ACC112 (cell line): Measurements from ENCODE around the gene APC2.
A peak's percentile ranks its signal among the peaks of the same experiment; 100 is the strongest.

Experiments used
- H2AFZ ChIP-seq: fragments of 200-600 bp; sonication (generic); one replicate; pipeline ENCODE4 v1.6.0; 2017; ENCODE audit warnings: antibody characterized with exemption, low read length; ENCODE audit not compliant: unreplicated experiment
- H3K27ac ChIP-seq: fragments of 200-600 bp; sonication (generic); 2 replicates; pipeline ENCODE4 v1.5.1; 2014; ENCODE audit warnings: low read depth, mild to moderate bottlenecking, antibody characterized with exemption, low read length, moderate library complexity
- H3K27me3 ChIP-seq: fragments of 200-600 bp; sonication (generic); 2 replicates; pipeline ENCODE4 v1.6.1; 2014; ENCODE audit warnings: mild to moderate bottlenecking, antibody characterized with exemption, low read length, moderate library complexity, mixed read lengths; ENCODE audit not compliant: insufficient read depth
- H3K36me3 ChIP-seq: fragments of 200-600 bp; sonication (generic); 2 replicates; pipeline ENCODE4 v1.6.1; 2016; ENCODE audit warnings: mild to moderate bottlenecking, antibody characterized with exemption, low read length, moderate library complexity, mixed read lengths; ENCODE audit not compliant: insufficient read depth
- H3K4me1 ChIP-seq: fragments of 200-600 bp; sonication (generic); one replicate; pipeline ENCODE4 v1.6.1; 2016; ENCODE audit warnings: low read length, mixed read lengths; ENCODE audit not compliant: insufficient read depth, unreplicated experiment, control insufficient read depth
- H3K4me3 ChIP-seq: fragments of 200-600 bp; sonication (generic); 2 replicates; pipeline ENCODE4 v1.5.1; 2014; ENCODE audit warnings: mild to moderate bottlenecking, low read depth, low read length
- H3K79me2 ChIP-seq: fragments of 200-600 bp; sonication (generic); one replicate; pipeline ENCODE4 v1.6.0; 2016; ENCODE audit warnings: low read length; ENCODE audit not compliant: control insufficient read depth, unreplicated experiment, insufficient read depth

Gene APC2

DNA sequence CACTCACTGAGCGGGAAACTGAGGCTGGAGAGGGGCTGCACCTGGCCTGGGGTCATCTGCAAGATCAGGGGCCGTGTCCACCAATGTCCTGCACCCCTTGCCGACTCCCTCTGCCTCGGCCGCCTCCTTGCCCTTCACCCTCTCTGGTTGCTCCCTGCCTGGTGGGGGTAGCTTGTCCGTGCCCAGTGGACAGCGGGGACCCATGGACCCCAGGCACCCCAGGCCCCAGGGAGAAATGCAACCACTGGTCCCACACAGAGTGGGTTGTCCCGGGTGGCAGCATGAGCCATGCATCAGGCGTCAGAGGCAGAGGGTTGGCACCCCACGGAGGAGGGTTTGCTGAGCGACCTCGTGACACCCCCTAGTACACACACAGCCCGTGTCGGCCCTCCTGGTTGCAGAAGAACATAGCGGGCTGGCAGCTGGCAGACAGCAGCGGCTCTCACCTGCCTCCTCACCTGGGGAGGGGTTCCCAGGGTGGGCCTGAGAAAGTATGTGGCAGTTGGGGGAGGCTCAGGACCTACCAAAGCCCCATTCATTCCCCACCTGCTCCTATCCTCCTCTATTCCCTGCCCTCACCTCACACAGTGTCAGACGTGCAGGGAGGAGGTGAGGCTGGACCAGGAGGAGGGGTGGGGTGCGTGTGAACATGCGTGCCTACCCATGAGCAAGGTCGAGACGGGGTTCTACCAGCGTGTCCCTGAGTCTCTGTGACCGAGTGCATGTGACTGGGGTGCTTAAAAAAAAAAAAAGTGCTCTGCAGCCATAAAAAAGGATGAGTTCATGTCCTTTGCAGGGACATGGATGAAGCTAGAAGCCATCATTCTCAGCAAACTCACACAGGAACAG is 54.2 kb downstream of the APC2 start:
- no peaks in the 10 kb centered on the region for H3K4me1 ChIP-seq
- no peak overlapping the region for H3K27ac ChIP-seq
- no peaks in the 10 kb centered on the region for H3K79me2 ChIP-seq
- H3K4me3 ChIP-seq: no peak overlapping the region
- no peaks in the 10 kb centered on the region for H3K27me3 ChIP-seq
- no peaks in the 10 kb centered on the region for H3K36me3 ChIP-seq
- H2AFZ ChIP-seq: no peak overlapping the region

DNA sequence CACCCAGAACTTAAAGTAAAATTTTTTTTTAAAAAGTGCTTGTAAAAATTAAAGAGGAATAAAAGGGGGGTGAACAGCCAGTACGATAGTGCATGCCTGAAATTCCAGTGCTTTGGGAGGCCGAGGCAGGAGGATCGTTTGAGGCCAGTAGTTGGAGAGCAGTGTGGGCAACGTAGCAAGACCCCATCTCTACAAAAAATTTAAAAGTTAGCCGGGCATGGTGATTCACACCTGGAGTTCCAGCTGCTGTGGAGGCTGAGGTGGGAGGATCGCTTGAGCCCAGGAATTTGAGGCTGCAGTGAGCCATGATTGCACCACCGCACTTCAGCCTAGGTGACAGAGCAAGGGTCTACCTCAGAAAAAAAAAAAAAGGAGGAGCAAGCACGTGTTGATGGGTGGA is 55.1 kb downstream of the APC2 start:
- H3K79me2 ChIP-seq: no peaks in the 10 kb centered on the region
- no peaks in the 10 kb centered on the region for H3K36me3 ChIP-seq
- H3K4me3 ChIP-seq: no peak overlapping the region
- no peaks in the 10 kb centered on the region for H3K4me1 ChIP-seq
- no peak overlapping the region for H2AFZ ChIP-seq
- no peak overlapping the region for H3K27ac ChIP-seq
- H3K27me3 ChIP-seq: no peaks in the 10 kb centered on the region

DNA sequence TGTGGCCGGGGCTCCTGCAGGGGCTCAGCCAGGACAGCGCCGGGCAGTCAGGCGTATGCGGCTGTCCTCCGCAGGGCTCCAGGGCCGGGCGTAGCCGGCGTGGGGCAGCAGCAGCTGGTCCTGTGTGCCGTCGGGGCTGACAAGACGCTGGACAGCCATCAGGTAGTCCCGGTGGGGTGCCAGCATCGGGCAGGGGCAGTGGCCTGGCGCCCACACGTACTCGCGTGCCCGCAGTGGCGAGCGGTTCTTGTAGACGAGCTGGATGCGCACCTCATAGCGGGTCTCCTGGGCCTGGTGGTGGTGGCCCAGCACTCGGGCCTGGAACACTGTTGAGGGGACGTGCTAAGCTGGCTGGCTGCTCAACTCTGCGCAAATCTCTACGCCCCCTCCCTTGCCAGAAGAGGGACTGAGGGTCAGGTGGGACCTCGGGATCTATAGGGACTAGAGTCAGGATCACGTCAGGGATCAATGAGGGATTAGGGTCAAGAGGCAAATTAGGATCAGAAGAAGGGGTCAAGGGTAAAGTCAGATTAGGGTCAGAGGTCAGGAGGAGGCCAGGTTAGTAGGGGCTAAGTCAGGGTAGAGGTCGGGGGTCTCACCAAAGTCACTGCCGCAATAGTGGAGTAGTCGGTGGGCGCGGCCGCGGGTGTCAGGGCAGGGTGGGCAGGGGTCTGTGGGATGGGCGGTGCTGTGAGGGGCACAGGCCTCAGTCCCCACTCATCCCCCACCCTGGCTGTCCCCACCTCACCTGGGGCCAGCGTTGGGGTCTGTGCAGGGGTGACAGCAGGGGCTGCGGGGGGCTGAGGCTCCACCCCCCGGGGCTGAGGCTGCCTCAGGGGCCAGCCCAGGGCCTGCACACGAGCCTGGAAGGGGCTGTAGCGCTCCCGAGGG is 56.3 kb downstream of the APC2 start:
- no peak overlapping the region for H2AFZ ChIP-seq
- no peak overlapping the region for H3K27ac ChIP-seq
- H3K4me3 ChIP-seq: no peak overlapping the region
- H3K27me3 ChIP-seq: no peaks in the 10 kb centered on the region
- H3K36me3 ChIP-seq: no peaks in the 10 kb centered on the region
- no peaks in the 10 kb centered on the region for H3K4me1 ChIP-seq
- H3K79me2 ChIP-seq: no peaks in the 10 kb centered on the region

DNA sequence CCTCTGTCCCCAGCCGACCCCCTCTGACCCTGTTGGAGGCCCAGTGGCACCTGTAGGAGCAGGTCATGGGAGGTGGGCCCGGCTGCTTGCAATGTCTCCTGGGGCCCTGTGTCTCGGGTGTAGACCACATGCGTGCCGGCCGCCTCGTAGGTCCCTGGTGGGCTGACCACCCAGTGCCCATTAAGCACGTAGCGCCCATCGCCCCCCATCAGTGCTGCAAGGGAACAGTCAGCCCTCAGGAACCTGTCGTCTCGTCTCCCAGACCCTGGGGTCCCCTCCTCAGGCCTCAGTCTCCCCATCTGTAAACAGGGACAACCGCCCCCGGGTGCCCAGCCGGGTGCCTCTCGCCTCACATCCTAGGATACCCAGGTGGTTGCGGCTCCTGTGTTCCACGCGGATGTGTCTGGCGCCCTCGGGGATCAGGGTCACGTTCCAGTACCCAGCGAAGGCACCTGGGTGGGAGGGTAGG is 57.3 kb downstream of the APC2 start:
- H3K36me3 ChIP-seq: no peaks in the 10 kb centered on the region
- H3K79me2 ChIP-seq: no peaks in the 10 kb centered on the region
- no peaks in the 10 kb centered on the region for H3K4me1 ChIP-seq
- H3K4me3 ChIP-seq: peak overlapping the region; percentile 77; the same call in 1 of the 2 replicates
- peak overlapping the region; percentile 74; the same call in 1 of the 2 replicates for H3K27ac ChIP-seq
- no peak overlapping the region for H2AFZ ChIP-seq
- no peaks in the 10 kb centered on the region for H3K27me3 ChIP-seq

DNA sequence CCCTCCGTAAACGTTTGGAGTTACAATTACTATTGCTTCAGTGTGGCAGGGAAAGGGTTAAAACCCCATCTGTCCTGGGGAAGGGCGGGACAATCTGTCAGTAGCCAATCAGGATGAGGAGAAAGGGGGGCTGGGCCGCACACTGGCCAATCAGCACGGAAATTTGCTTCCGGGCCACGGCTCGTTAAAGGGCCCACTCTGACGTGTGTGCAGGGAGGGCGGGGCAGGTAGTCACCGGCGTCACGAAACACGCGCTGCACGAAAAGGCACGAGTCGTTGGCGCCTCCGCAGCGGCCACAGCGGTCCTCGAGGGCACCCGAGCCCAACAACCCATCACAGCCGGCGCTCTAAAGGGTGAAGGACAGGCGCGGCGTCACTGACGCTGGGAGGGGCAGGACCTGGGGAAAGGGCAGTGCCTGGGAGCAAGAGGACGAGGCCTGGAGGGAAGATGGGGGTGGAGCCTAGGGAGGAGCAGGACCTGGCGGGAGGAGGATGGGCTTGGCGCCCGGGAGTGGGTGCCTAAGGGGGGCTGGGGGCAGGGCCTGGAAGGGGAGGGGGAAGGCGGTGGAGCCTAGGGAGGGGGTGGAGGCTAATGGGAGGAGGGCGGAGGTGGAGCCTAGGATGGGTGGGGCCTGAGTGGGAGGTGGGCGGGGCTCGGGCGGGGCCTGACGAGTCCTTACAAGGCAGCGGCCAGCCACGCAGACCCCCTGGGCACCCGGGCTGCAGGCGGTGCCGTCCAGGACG is 58.0 kb downstream of the APC2 start:
- Histone ChIP-seq H2AFZ (no peak overlapping the region), H3K27me3 (no peaks in the 10 kb centered on the region), H3K36me3 (no peaks in the 10 kb centered on the region), H3K4me3 (peak overlapping the region; percentile 77), H3K79me2 (no peaks in the 10 kb centered on the region), H3K27ac (peak overlapping the region; percentile 74), H3K4me1 (peaks cover 3% of the 10 kb centered on the region)

DNA sequence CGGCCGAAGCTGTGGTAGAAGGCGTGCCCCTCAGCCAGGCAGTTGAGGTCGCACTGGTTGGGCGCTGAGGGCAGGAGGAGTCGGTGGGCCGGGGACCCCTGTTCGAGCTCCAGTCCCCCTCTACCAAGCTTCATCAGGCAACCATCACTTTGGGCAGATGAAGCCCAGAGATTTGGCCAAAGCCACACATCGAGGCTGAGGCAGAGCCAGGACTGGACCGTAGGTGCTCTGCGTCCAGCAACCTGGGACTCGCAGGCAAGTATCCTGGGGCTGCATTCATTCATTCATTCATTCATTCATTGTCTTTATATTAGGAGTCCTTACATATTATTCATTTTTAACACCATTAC is 58.6 kb downstream of the APC2 start:
- Histone ChIP-seq H3K4me1 (peaks cover 3% of the 10 kb centered on the region), H3K4me3 (no peak overlapping the region), H3K36me3 (no peaks in the 10 kb centered on the region), H3K27me3 (no peaks in the 10 kb centered on the region), H2AFZ (no peak overlapping the region), H3K79me2 (no peaks in the 10 kb centered on the region), H3K27ac (no peak overlapping the region)

DNA sequence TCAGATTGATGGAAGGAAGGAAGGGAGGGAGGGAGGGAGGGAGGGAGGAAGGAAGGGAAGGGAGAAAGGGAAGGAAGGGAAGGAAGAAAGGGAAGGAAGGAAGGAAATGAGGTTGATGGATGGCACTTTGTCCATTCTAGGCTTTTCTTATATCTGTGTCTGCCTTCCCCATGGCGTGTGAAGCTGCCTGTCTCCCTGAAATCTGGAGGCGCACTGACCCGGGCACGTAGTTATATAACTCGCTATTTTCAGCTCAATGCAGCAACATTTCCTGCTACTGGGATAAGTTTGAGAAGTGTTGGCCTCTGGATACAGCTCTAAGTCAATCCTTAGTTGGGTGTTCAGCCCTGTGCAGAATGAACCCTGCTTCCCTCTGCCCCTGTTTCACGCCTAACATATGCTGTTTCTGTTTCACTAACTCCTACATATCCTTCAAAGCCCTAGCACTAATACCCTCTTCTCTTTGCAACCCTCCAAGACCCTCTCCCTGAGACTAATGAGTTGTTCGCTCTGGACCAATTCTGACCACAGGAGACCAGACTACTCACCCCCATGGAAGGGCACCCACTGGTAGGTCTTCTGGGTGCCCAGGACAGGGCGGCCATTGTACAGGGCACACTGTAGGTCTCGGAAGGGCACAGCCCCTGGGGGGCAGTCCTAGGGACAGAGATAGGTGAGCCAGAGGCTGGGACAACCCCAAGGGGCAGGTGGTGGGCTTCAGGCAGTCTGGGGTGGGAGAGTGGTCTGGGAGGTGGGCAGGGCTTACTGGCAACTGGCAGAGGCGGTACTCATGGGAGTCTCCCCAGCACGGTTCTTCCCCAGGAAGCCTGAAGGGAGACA is 59.9 kb downstream of the APC2 start:
- Histone ChIP-seq H3K4me3 (no peak overlapping the region), H3K79me2 (no peaks in the 10 kb centered on the region), H3K36me3 (no peaks in the 10 kb centered on the region), H3K27me3 (no peaks in the 10 kb centered on the region), H2AFZ (no peak overlapping the region), H3K27ac (no peak overlapping the region), H3K4me1 (peaks cover 3% of the 10 kb centered on the region)

DNA sequence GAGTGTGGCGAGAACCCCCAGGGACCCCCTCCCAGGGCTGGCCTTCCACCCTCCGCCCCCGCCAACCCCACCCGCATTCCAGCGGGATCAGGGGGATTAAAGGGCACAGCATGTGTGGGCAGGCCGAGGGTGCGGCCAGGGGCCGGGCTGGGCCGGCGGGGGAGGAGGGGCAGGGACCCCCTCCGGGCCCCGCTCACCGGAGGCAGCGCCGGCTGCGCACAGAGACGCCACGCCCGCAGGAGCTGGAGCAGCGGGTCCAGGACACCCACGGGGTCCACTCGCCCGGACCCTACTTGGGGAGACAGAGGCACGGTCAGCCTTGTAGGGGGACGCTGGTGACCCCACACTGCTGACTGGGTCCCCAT is 60.5 kb downstream of the APC2 start:
- H3K27ac ChIP-seq: no peak overlapping the region
- no peaks in the 10 kb centered on the region for H3K36me3 ChIP-seq
- H3K4me3 ChIP-seq: no peak overlapping the region
- no peak overlapping the region for H2AFZ ChIP-seq
- H3K27me3 ChIP-seq: no peaks in the 10 kb centered on the region
- H3K4me1 ChIP-seq: peaks cover 3% of the 10 kb centered on the region
- H3K79me2 ChIP-seq: no peaks in the 10 kb centered on the region

DNA sequence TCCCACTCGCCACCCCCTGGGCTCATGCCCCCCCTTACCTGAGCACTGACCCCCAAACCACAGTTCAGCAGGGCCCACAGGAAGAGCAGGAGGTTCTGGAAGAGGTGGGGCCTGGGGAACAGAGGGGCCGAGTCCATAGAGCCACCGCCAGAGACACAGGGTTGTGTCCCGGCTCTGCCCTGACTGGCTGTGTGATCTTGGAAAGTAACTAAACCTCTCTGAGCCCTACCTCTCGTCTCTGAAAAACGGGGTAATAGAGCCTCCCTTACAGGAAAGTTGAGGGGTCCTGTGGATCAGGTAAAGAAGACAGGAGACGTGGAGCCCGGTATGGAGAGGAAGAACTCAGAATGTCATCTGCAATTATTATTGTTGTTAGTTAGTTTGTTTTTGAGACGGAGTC is 60.9 kb downstream of the APC2 start:
- Histone ChIP-seq H3K27me3 (no peaks in the 10 kb centered on the region), H3K79me2 (no peaks in the 10 kb centered on the region), H2AFZ (no peak overlapping the region)

More for the DNA sequence above, 60.9 kb downstream of the APC2 start:
- H3K36me3 ChIP-seq: no peaks in the 10 kb centered on the region
- no peak overlapping the region for H3K27ac ChIP-seq
- H3K4me3 ChIP-seq: no peak overlapping the region
- H3K4me1 ChIP-seq: peaks cover 3% of the 10 kb centered on the region
